RPMI8226 (cell line): ENCODE data around the gene LHX2.

Experiments
- DNase-seq: peaks from one replicate; pipeline ENCODE4 v3.0.0-alpha.2; 2015

The LHX2 gene

GRCh38 chr9:124035001-124035650 lies 23.6 kb downstream of the LHX2 start:
- no peak for DNase-seq

- no peak for DNase-seq
Observed at GRCh38 chr9:124036578-124036977, 25.0 kb downstream of the LHX2 start.

- no peak for DNase-seq
Observed at GRCh38 chr9:124037790-124038189, 26.2 kb downstream of the LHX2 start.

GRCh38 chr9:124038239-124038638 lies 26.7 kb downstream of the LHX2 start:
- no peak for DNase-seq

- no peak for DNase-seq
Observed at GRCh38 chr9:124038790-124039633, 27.4 kb downstream of the LHX2 start.

- no peak for DNase-seq
Observed at GRCh38 chr9:124040186-124040931, 28.8 kb downstream of the LHX2 start.

GRCh38 chr9:124040935-124041816 lies 29.6 kb downstream of the LHX2 start:
- DNase-seq = peak; percentile 34

GRCh38 chr9:124041817-124042116 lies 30.2 kb downstream of the LHX2 start:
- no peak for DNase-seq

- DNase-seq = no peak
Observed at GRCh38 chr9:124042201-124042721, 30.7 kb downstream of the LHX2 start.

GRCh38 chr9:124044448-124044847 lies 32.9 kb downstream of the LHX2 start:
- DNase-seq = no peak

- no peak for DNase-seq
Observed at GRCh38 chr9:124045076-124045829, 33.7 kb downstream of the LHX2 start.

GRCh38 chr9:124045830-124046177 lies 34.2 kb downstream of the LHX2 start:
- DNase-seq = no peak

GRCh38 chr9:124046189-124046588 lies 34.6 kb downstream of the LHX2 start:
- DNase-seq = no peak

GRCh38 chr9:124047251-124047672 lies 35.7 kb downstream of the LHX2 start:
- no peak for DNase-seq

GRCh38 chr9:124050955-124051354 lies 39.4 kb downstream of the LHX2 start:
- no peak for DNase-seq

- no peak for DNase-seq
Observed at GRCh38 chr9:124052401-124052800, 40.8 kb downstream of the LHX2 start.

- DNase-seq = no peak
Observed at GRCh38 chr9:124054582-124055227, 43.1 kb downstream of the LHX2 start.

- no peak for DNase-seq
Observed at GRCh38 chr9:124060844-124061605, 49.5 kb downstream of the LHX2 start.

GRCh38 chr9:124062172-124062571 lies 50.6 kb downstream of the LHX2 start:
- peak; percentile 44 for DNase-seq

GRCh38 chr9:124066783-124067577 lies 55.4 kb downstream of the LHX2 start:
- no peak for DNase-seq
